ENCODE results near the gene AUH.

- no peak for TF ChIP-seq CTCF (conservative IDR thresholded peaks at IDR 0.05; ENCODE audit: low read length)
- no peak for TF ChIP-seq EZH2phosphoT487 (IDR thresholded peaks at IDR 0.05; ENCODE audit: borderline replicate concordance, low read depth, low read length)
Measured at GRCh38 chr9:91234523-91234922, 127.2 kb downstream of the AUH start.
